ENCODE data around the gene WDR74. TPM values are rescaled to one million over a fixed set of nuclear protein-coding genes. Genes with fewer than 3 reads are reported as not detected.

The WDR74 gene
- total and polyA plus RNA-seq, 9 of the 15 experiments (the other 6 are each of a cell fraction or from before 2014, with no cell fraction given) = 32.7 to 210 (median 114) TPM

DNA sequence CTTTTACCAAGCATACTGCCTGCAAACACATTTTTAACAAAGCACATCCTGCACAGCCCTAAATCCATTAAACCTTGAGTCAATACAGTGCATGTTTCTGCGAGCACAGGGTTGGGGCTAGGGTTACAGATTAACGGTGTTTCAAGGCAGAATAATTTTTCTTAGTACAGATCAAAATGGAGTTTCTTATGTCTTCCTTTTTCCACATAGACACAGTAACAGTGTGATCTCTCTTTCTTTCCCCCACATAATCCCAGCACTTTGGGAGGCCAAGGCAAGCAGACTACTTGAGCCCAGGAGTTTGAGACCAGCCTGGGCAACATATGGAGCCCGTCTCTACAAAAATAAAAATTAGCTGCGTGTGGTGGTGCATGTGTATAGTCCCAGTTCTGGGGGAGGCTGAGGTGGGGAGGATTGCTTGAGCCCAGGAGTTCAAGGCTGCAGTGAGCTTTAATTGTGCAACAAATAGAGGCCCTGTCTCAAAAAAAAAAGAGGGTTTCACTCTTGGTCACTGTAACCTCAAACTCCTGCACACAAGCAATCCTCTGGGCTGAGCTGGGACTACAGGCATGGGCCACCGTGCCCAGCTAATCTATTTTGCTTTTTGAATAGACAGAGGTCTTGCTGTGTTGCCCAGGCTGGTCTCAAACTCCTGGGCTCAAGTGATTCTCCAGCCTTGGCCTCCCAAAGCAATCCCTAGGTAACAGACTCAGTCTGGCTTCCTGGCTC is 21.6 kb upstream of the WDR74 start (continued):
- TF ChIP-seq, protein P1, sequence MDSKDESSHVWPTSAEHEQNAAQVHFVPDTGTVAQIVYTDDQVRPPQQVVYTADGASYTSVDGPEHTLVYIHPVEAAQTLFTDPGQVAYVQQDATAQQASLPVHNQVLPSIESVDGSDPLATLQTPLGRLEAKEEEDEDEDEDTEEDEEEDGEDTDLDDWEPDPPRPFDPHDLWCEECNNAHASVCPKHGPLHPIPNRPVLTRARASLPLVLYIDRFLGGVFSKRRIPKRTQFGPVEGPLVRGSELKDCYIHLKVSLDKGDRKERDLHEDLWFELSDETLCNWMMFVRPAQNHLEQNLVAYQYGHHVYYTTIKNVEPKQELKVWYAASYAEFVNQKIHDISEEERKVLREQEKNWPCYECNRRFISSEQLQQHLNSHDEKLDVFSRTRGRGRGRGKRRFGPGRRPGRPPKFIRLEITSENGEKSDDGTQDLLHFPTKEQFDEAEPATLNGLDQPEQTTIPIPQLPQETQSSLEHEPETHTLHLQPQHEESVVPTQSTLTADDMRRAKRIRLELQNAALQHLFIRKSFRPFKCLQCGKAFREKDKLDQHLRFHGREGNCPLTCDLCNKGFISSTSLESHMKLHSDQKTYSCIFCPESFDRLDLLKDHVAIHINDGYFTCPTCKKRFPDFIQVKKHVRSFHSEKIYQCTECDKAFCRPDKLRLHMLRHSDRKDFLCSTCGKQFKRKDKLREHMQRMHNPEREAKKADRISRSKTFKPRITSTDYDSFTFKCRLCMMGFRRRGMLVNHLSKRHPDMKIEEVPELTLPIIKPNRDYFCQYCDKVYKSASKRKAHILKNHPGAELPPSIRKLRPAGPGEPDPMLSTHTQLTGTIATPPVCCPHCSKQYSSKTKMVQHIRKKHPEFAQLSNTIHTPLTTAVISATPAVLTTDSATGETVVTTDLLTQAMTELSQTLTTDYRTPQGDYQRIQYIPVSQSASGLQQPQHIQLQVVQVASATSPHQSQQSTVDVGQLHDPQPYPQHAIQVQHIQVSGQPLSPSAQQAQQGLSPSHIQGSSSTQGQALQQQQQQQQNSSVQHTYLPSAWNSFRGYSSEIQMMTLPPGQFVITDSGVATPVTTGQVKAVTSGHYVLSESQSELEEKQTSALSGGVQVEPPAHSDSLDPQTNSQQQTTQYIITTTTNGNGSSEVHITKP (IDR thresholded peaks at IDR 0.05; ENCODE audit: partially characterized antibody) = no peak
- TF ChIP-seq ILK (tag; IDR thresholded peaks at IDR 0.05; ENCODE audit: borderline replicate concordance, low read depth) = no peak
- no peak for TF ChIP-seq ZNF347 (CRISPR knock-in tag; IDR thresholded peaks at IDR 0.05; ENCODE audit: low read depth)
- TF ChIP-seq PHF20 (IDR thresholded peaks at IDR 0.05; ENCODE audit: partially characterized antibody) = no peak
- no peak for TF ChIP-seq RHOXF2B (CRISPR knock-in tag; conservative IDR thresholded peaks at IDR 0.05)
- TF ChIP-seq FOXA3 (CRISPR knock-in tag; conservative IDR thresholded peaks at IDR 0.05 in 1 of 2, IDR thresholded peaks at IDR 0.05 in 1 of 2) = peak in 1 of 2 experiments; percentile 18; a peak in 1 of 4 replicates
- TF ChIP-seq ZNF77 (CRISPR knock-in tag; IDR thresholded peaks at IDR 0.05) = no peak
- TF ChIP-seq RBM22 (IDR thresholded peaks at IDR 0.05; ENCODE audit: low read depth, low read length, poor library complexity, severe bottlenecking) = no peak
- 0 out of 2 replicates have a peak, but pooled peaks have one; percentile 37 for TF ChIP-seq ZNF644 (tag; IDR thresholded peaks at IDR 0.05; ENCODE audit: low read depth)
- TF ChIP-seq, protein P2, sequence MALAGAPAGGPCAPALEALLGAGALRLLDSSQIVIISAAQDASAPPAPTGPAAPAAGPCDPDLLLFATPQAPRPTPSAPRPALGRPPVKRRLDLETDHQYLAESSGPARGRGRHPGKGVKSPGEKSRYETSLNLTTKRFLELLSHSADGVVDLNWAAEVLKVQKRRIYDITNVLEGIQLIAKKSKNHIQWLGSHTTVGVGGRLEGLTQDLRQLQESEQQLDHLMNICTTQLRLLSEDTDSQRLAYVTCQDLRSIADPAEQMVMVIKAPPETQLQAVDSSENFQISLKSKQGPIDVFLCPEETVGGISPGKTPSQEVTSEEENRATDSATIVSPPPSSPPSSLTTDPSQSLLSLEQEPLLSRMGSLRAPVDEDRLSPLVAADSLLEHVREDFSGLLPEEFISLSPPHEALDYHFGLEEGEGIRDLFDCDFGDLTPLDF (CRISPR knock-in tag; IDR thresholded peaks at IDR 0.05) = no peak
- TF ChIP-seq NFATC3 (IDR thresholded peaks at IDR 0.05) = no peak
- TF ChIP-seq ZNF324 (CRISPR knock-in tag; IDR thresholded peaks at IDR 0.05) = 0 out of 2 replicates have a peak, but pooled peaks have one; percentile 20
- no peak for TF ChIP-seq SRSF7 (optimal IDR thresholded peaks at IDR 0.05; ENCODE audit: low read depth, low read length)
- no peak for TF ChIP-seq TRIM28 (IDR thresholded peaks at IDR 0.05)
- TF ChIP-seq, protein P3, sequence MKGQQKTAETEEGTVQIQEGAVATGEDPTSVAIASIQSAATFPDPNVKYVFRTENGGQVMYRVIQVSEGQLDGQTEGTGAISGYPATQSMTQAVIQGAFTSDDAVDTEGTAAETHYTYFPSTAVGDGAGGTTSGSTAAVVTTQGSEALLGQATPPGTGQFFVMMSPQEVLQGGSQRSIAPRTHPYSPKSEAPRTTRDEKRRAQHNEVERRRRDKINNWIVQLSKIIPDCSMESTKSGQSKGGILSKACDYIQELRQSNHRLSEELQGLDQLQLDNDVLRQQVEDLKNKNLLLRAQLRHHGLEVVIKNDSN (CRISPR knock-in tag; IDR thresholded peaks at IDR 0.05) = 0 out of 2 replicates have a peak, but pooled peaks have one; percentile 7
- TF ChIP-seq FOXJ2 (tag; IDR thresholded peaks at IDR 0.05) = no peak
- no peak for TF ChIP-seq NR2C2 (CRISPR knock-in tag; IDR thresholded peaks at IDR 0.05)
- no peak for TF ChIP-seq NR2C2 (tag; IDR thresholded peaks at IDR 0.05)
- 0 out of 2 replicates have a peak, but pooled peaks have one; percentile 35 for TF ChIP-seq ZNF140 (CRISPR knock-in tag; IDR thresholded peaks at IDR 0.05)
- TF ChIP-seq ZNF57 (CRISPR knock-in tag; IDR thresholded peaks at IDR 0.05) = no peak
- TF ChIP-seq NBN (IDR thresholded peaks at IDR 0.05; ENCODE audit: low read depth) = no peak
- TF ChIP-seq, protein P4, sequence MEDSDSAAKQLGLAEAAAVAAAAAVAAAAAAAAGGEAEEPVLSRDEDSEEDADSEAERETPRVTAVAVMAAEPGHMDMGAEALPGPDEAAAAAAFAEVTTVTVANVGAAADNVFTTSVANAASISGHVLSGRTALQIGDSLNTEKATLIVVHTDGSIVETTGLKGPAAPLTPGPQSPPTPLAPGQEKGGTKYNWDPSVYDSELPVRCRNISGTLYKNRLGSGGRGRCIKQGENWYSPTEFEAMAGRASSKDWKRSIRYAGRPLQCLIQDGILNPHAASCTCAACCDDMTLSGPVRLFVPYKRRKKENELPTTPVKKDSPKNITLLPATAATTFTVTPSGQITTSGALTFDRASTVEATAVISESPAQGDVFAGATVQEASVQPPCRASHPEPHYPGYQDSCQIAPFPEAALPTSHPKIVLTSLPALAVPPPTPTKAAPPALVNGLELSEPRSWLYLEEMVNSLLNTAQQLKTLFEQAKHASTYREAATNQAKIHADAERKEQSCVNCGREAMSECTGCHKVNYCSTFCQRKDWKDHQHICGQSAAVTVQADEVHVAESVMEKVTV (CRISPR knock-in tag; IDR thresholded peaks at IDR 0.05) = peak; percentile 44

Data from K562 (cell line).